ENCODE data around the gene AJAP1. TPM values are rescaled to one million over a fixed set of nuclear protein-coding genes. Genes with fewer than 3 reads are reported as not detected.

Gene AJAP1
- total and polyA plus RNA-seq, 2 experiments from 2014 or later, result 0.13 to 0.64 TPM

DNA sequence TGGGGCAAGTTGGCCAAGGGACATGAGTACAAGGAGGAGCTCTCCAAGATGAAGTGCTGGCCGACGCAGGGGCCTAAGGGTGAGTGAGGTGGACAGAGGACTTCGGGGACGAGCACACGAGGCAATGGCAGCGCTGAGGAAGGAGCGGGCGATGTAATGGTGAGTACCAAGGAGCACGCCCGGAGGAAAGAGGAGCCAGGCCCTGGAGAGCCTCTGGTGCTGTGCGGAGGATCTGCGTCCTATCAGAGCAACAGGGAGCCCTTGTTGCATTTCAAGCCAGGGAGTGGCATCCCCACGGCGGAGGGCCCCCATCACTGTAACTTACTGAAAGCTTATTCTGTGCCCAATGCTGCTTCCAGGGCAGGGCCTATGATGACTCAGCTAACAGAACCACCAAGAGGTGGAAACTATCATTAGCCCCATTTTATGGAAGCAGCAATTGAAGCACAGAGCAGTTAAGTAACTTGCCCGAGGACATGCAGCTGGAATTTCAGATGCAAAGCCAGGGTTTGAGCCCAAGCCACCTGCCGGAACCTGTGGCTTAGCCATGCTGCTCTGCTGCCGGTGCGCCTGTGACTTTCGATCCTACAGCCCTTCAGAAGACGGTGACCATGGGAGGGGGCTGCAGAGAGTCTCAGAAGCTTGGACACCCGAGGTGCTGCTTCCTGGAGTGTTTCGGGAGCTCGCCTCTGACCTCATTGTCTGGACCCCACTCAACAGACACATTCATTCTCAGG lies 17.6 kb upstream of the AJAP1 start:
- Histone ChIP-seq H3K4me3 (no peak overlapping the region), H3K9me3 (ENCODE audit: low read depth) (no peaks in the 10 kb centered on the region), H4K20me1 (ENCODE audit: insufficient read depth, poor library complexity, severe bottlenecking) (no peaks in the 10 kb centered on the region), H3K36me3 (replicated peaks; ENCODE audit: insufficient read depth, low read depth) (no peaks in the 10 kb centered on the region), H2AFZ (no peak overlapping the region), H3K27ac (no peak overlapping the region), H3K4me1 (ENCODE audit: insufficient read depth) (no peaks in the 10 kb centered on the region), H3K9me2 (replicated peaks; ENCODE audit: insufficient read depth) (no peaks in the 10 kb centered on the region), H3K79me2 (no peaks in the 10 kb centered on the region), H3K27me3 (no peaks in the 10 kb centered on the region), H3K4me2 (no peak overlapping the region)
- DNase-seq (ENCODE audit: low spot score), result no peak
- 83% methylated on average over 22 of the region's 23 CpGs for WGBS (ENCODE audit: low lambda C conversion rate, missing lambda C conversion rate)
- TF ChIP-seq, protein P1, sequence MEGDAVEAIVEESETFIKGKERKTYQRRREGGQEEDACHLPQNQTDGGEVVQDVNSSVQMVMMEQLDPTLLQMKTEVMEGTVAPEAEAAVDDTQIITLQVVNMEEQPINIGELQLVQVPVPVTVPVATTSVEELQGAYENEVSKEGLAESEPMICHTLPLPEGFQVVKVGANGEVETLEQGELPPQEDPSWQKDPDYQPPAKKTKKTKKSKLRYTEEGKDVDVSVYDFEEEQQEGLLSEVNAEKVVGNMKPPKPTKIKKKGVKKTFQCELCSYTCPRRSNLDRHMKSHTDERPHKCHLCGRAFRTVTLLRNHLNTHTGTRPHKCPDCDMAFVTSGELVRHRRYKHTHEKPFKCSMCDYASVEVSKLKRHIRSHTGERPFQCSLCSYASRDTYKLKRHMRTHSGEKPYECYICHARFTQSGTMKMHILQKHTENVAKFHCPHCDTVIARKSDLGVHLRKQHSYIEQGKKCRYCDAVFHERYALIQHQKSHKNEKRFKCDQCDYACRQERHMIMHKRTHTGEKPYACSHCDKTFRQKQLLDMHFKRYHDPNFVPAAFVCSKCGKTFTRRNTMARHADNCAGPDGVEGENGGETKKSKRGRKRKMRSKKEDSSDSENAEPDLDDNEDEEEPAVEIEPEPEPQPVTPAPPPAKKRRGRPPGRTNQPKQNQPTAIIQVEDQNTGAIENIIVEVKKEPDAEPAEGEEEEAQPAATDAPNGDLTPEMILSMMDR (IDR thresholded peaks at IDR 0.05; ENCODE audit: poor library complexity), result no peak
- TF ChIP-seq EZH2phosphoT487 (IDR thresholded peaks at IDR 0.05; ENCODE audit: low read depth, severe bottlenecking, unreplicated experiment) (no peak), EZH2 (IDR thresholded peaks at IDR 0.05; ENCODE audit: borderline replicate concordance) (no peak)

DNA sequence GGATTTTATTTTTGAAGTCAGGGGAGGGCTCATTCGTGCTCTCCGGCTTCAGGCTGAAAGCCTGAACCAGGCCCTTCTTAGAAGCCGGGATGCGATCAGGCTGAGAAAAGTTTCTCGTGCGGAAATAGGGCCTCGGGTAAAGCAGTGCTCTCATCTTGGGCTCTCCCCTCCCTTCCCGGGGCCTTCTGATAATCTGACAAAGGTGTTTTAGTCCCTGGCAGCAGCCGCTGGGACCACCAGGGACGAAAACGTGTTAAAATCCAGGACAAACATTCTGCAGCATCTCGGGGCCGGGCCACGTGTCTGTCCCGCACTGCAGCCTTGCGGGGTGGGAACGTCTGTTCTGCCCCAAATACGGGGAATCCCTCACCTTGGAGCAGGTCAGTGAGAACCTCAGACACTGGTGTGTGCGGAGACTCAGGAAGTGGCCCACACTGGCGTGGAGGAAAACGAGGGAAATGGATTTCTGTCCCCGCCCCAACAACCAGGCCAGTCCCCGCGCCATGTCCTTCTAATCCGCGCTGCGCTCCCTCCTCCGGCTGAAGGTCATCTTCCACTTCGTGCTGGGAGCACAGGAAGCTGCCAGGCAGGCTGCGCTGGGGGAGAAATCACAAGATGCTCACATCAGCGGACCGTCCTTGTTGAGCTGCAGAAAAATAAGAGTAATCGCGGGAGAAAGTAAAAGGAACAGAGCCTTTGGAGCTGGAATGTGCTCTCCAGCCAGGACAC lies 16.6 kb upstream of the AJAP1 start:
- TF ChIP-seq, protein P1 (IDR thresholded peaks at IDR 0.05; ENCODE audit: poor library complexity), result no peak
- TF ChIP-seq EZH2phosphoT487 (IDR thresholded peaks at IDR 0.05; ENCODE audit: low read depth, severe bottlenecking, unreplicated experiment), result no peak
- TF ChIP-seq EZH2 (IDR thresholded peaks at IDR 0.05; ENCODE audit: borderline replicate concordance), result no peak
- Histone ChIP-seq H3K27ac (no peak overlapping the region), H3K79me2 (no peaks in the 10 kb centered on the region), H3K9me3 (ENCODE audit: low read depth) (no peaks in the 10 kb centered on the region), H3K4me2 (no peak overlapping the region), H3K4me3 (no peak overlapping the region), H3K4me1 (ENCODE audit: insufficient read depth) (no peaks in the 10 kb centered on the region), H2AFZ (no peak overlapping the region), H3K9me2 (replicated peaks; ENCODE audit: insufficient read depth) (no peaks in the 10 kb centered on the region), H3K27me3 (peaks cover under 1% of the 10 kb centered on the region), H4K20me1 (ENCODE audit: insufficient read depth, poor library complexity, severe bottlenecking) (no peaks in the 10 kb centered on the region), H3K36me3 (replicated peaks; ENCODE audit: insufficient read depth, low read depth) (no peaks in the 10 kb centered on the region)
- DNase-seq (ENCODE audit: low spot score), result no peak
- whole genome bisulfite sequencing (ENCODE audit: low lambda C conversion rate, missing lambda C conversion rate), result 81% methylated on average over 34 of the region's 34 CpGs

DNA sequence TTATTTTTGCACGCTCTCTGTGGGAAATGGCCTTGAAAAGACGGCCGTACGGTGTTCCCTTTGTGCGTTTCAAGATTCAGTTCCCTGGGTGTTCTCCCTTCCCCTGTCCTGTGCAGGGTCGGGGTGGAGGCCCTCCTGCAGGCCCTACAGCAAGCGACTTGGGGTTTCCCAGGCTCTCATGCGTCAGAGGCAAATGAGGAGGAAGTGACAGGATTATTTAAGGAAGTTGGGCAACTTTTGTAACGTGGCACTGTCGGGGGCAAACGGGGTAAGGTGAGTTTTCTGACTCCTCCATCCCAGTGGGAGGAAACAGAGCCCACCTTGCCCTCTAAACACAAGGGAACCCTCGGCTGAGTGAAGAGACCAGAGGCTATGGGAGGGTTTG lies 16.1 kb upstream of the AJAP1 start:
- TF ChIP-seq EZH2phosphoT487 (IDR thresholded peaks at IDR 0.05; ENCODE audit: low read depth, severe bottlenecking, unreplicated experiment) (no peak), EZH2 (IDR thresholded peaks at IDR 0.05; ENCODE audit: borderline replicate concordance) (no peak)
- TF ChIP-seq, protein P1 (IDR thresholded peaks at IDR 0.05; ENCODE audit: poor library complexity), result no peak
- H3K4me1 ChIP-seq (ENCODE audit: insufficient read depth), result no peaks in the 10 kb centered on the region
- no peaks in the 10 kb centered on the region for H3K79me2 ChIP-seq
- WGBS (ENCODE audit: low lambda C conversion rate, missing lambda C conversion rate), result 87% methylated on average over 12 of the region's 12 CpGs
- no peak overlapping the region for H3K4me2 ChIP-seq
- no peak overlapping the region for H2AFZ ChIP-seq
- no peak overlapping the region for H3K4me3 ChIP-seq
- no peaks in the 10 kb centered on the region for H3K36me3 ChIP-seq (replicated peaks; ENCODE audit: insufficient read depth, low read depth)
- H3K27me3 ChIP-seq, result peaks cover 4% of the 10 kb centered on the region
- H3K27ac ChIP-seq, result no peak overlapping the region
- H4K20me1 ChIP-seq (ENCODE audit: insufficient read depth, poor library complexity, severe bottlenecking), result no peaks in the 10 kb centered on the region
- DNase-seq (ENCODE audit: low spot score), result no peak
- H3K9me2 ChIP-seq (replicated peaks; ENCODE audit: insufficient read depth), result no peaks in the 10 kb centered on the region
- no peaks in the 10 kb centered on the region for H3K9me3 ChIP-seq (ENCODE audit: low read depth)
